Upper lobe of left lung (tissue), 6 donors: ENCODE results near the gene CSTF2. TPM values are rescaled to one million over a fixed set of nuclear protein-coding genes. Genes with fewer than 3 reads are reported as not detected.
"Not testable (repeated sequence)": the region's sequence is repeated elsewhere in the genome, so short reads cannot be mapped to it uniquely, and the experiment has no call there.

Source experiments
- ATAC-seq, 2 donors: fragments of 200-7000 bp; cut with Tn5 transposase; one replicate each; pipeline ENCODE4 v1.9.1; 2022; ENCODE audit warnings: mild to moderate bottlenecking in 2 of 2, moderate library complexity in 2 of 2; ENCODE audit not compliant: low FRiP score in 2 of 2
- DNase-seq, 2 donors: peaks; one replicate each; pipeline ENCODE4 v3.0.0-alpha.2; 2019 to 2020
- H3K27ac ChIP-seq, 4 donors: fragments of 200-600 bp; sonication (generic); one replicate each; pipeline ENCODE4 v1.5.1; 2016 to 2019
- H3K27me3 ChIP-seq, 4 donors: fragments of 200-600 bp; sonication (generic); one replicate each; pipeline ENCODE4 v1.5.1; 2017 to 2019
- H3K36me3 ChIP-seq, 4 donors: fragments of 200-600 bp; sonication (generic); one replicate each; pipeline ENCODE4 v1.5.1; 2016 to 2019
- H3K4me1 ChIP-seq, 4 donors: fragments of 200-600 bp; sonication (generic); one replicate each; pipeline ENCODE4 v1.5.1; 2018 to 2019
- H3K4me3 ChIP-seq, 4 donors: fragments of 200-600 bp; sonication (generic); one replicate each; pipeline ENCODE4 v1.5.1; 2017 to 2019; ENCODE audit warnings: mild to moderate bottlenecking in 2 of 4, moderate library complexity in 1 of 4
- H3K9me3 ChIP-seq, 4 donors: fragments of 200-600 bp; sonication (generic); one replicate each; pipeline ENCODE4 v1.5.1; 2018 to 2019
- CTCF ChIP-seq, 6 experiments: fragments of 450-650 bp in 4 of 6; fragments of 200-600 bp in 2 of 6; sonication (generic) in 2 of 6; IDR thresholded peaks; one replicate each; pipeline ENCODE4 v1.5.1; 2016 to 2019; ENCODE audit warnings: antibody characterized with exemption in 6 of 6
- EP300 ChIP-seq, 4 donors: sonication (generic); formaldehyde crosslinking; IDR thresholded peaks; one replicate each; pipeline ENCODE4 v1.5.1; 2017; ENCODE audit warnings: antibody characterized with exemption in 4 of 4, control low read depth in 2 of 4
- POLR2A ChIP-seq, 4 donors: fragments of 450-650 bp; IDR thresholded peaks; one replicate each; pipeline ENCODE4 v1.5.1; 2016 to 2017; ENCODE audit warnings: antibody characterized with exemption in 4 of 4, mild to moderate bottlenecking in 2 of 4
- POLR2AphosphoS5 ChIP-seq, 2 donors: sonication (generic); formaldehyde crosslinking; IDR thresholded peaks; one replicate each; pipeline ENCODE4 v1.5.1; 2017; ENCODE audit warnings: antibody characterized with exemption in 2 of 2
- WGBS, 2 donors: methylation state at CpG; one replicate each; pipeline ENCODE4 v1.1.5; 2017 to 2018; 5-methylcytosine and 5-hydroxymethylcytosine counted together
- total RNA-seq, 6 donors: library from RNA; depleted of rRNA in 4 of 6; stranded (reverse); fragments of >200 nt in 4 of 6; gene quantifications; one replicate each; pipeline versions ENCODE4 v1.1.0 to v1.2.1, GENCODE V29; 2016 to 2021
- donor health status: DM: no; HTN: no; CAD: no; lungs with moderate emphysema.
- donor health status: DM: no; HTN: yes; CAD: no; lungs with severe emphysema.

The CSTF2 gene
- total RNA-seq, 6 donors from 2014 or later: 11.2 to 17.0 (median 14.2) TPM

- no peaks in the 10 kb centered on the region for H3K4me1 ChIP-seq
- no peaks in the 10 kb centered on the region for H3K27me3 ChIP-seq
- TF ChIP-seq POLR2A (IDR thresholded peaks at IDR 0.05) (no peak), EP300 (IDR thresholded peaks at IDR 0.05) (no peak), CTCF (IDR thresholded peaks at IDR 0.05) (no peak), POLR2AphosphoS5 (IDR thresholded peaks at IDR 0.05) (no peak)
- DNase-seq (no peak), ATAC-seq (no peak)
- H3K36me3 ChIP-seq: no peaks in the 10 kb centered on the region
- no peaks in the 10 kb centered on the region for H3K9me3 ChIP-seq
- WGBS, 2 donors: 61% methylated on average over 1 of the region's 1 CpG; no CpG with 5 or more reads in 1 of the 2 donors
- no peak overlapping the region for H3K27ac ChIP-seq
- H3K4me3 ChIP-seq: no peak overlapping the region
These were observed 15.4 kb upstream of the CSTF2 start for GRCh38 chrX:100804780-100805179.

DNA sequence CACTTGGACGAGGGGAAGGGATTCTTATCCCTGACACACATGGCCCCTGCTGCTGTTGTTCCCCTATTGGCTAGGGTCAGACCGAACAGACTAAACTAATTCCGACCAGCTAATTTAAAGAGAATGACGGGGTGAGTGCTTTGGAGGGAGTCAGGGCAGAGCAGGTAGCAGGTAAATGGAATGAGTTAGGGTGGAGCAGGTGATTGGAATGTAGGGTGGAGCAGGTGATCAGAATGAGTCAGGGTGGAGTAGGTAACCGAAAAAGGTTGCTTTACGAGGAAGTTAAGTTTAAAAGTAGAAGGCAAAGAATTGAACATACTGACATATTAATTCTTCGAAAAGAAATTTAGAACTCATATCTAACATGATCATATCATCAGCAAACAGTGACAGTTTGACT is 11.9 kb upstream of the CSTF2 start:
- ATAC-seq: not testable (repeated sequence)

GRCh38 chrX:100812216-100813158 is 7.7 kb upstream of the CSTF2 start:
- H3K4me1 ChIP-seq: no peaks in the 10 kb centered on the region
- 47 to 57% methylated on average over 6 to 12 of the region's 12 CpGs for WGBS, 2 donors
- no peaks in the 10 kb centered on the region for H3K9me3 ChIP-seq
- H3K27me3 ChIP-seq: no peaks in the 10 kb centered on the region
- no peak overlapping the region for H3K4me3 ChIP-seq
- H3K27ac ChIP-seq: no peak overlapping the region
- ATAC-seq (no peak), DNase-seq (no peak)
- no peaks in the 10 kb centered on the region for H3K36me3 ChIP-seq
- TF ChIP-seq EP300 (IDR thresholded peaks at IDR 0.05) (no peak), POLR2A (IDR thresholded peaks at IDR 0.05) (no peak), POLR2AphosphoS5 (IDR thresholded peaks at IDR 0.05) (no peak), CTCF (IDR thresholded peaks at IDR 0.05) (no peak)

More for the DNA sequence above, 11.9 kb upstream of the CSTF2 start:
- WGBS, 2 donors: 82 to 94% methylated on average over 7 of the region's 7 CpGs
- not testable (repeated sequence) for H3K27me3 ChIP-seq, DNase-seq, H3K4me1 ChIP-seq, H3K4me3 ChIP-seq, H3K9me3 ChIP-seq, H3K36me3 ChIP-seq, H3K27ac ChIP-seq

GRCh38 chrX:100817340-100817739 is 2.9 kb upstream of the CSTF2 start:
- Histone ChIP-seq H3K4me1 (no peaks in the 10 kb centered on the region), H3K36me3 (no peaks in the 10 kb centered on the region), H3K27me3 (no peaks in the 10 kb centered on the region), H3K4me3 (no peak overlapping the region), H3K27ac (no peak overlapping the region), H3K9me3 (no peaks in the 10 kb centered on the region)
- ATAC-seq (no peak), DNase-seq (no peak)
- TF ChIP-seq POLR2AphosphoS5 (IDR thresholded peaks at IDR 0.05) (no peak), POLR2A (IDR thresholded peaks at IDR 0.05) (no peak), CTCF (IDR thresholded peaks at IDR 0.05) (no peak), EP300 (IDR thresholded peaks at IDR 0.05) (no peak)
- 52 to 63% methylated on average over 2 of the region's 2 CpGs for WGBS, 2 donors

DNA sequence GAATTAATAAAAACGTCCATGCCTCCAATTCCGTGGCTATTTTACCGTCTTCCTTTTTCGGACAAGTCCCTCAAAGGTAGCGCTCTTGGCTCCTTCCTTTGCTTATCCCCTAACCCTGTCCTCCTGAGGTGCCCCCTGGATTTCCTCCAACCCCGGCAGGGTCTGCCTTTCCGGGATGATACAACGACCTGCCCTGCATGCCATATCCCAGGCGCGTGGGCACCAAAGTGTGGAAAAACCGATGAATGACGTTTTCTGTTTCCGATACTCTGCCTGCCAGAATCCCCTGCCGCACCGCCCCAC is 706 bp upstream of the CSTF2 start:
- Histone ChIP-seq H3K4me1 (no peaks in the 10 kb centered on the region), H3K4me3 (peak overlapping the region; percentile 4 to 76 (median 60)), H3K27me3 (no peaks in the 10 kb centered on the region), H3K27ac (peak overlapping the region; percentile 39 to 60 (median 46)), H3K36me3 (peaks cover 0 to 20% (median 0%) of the 10 kb centered on the region in 4 donors), H3K9me3 (no peaks in the 10 kb centered on the region)
- DNase-seq: no peak
- TF ChIP-seq POLR2A (IDR thresholded peaks at IDR 0.05): no peak
- TF ChIP-seq EP300 (IDR thresholded peaks at IDR 0.05): no peak
- TF ChIP-seq CTCF (IDR thresholded peaks at IDR 0.05): no peak
- no peak for TF ChIP-seq POLR2AphosphoS5 (IDR thresholded peaks at IDR 0.05)
- 17 to 47% methylated on average over 15 of the region's 15 CpGs for WGBS, 2 donors
- ATAC-seq: no peak
